ENCODE data around the gene LGR4.
"Not testable (repeated sequence)": the region's sequence is repeated elsewhere in the genome, so short reads cannot be mapped to it uniquely, and the experiment has no call there.

The LGR4 gene
- 0.67 to 1.4 (median 1.2) reads per million in 3 experiments for total RNA-seq

DNA sequence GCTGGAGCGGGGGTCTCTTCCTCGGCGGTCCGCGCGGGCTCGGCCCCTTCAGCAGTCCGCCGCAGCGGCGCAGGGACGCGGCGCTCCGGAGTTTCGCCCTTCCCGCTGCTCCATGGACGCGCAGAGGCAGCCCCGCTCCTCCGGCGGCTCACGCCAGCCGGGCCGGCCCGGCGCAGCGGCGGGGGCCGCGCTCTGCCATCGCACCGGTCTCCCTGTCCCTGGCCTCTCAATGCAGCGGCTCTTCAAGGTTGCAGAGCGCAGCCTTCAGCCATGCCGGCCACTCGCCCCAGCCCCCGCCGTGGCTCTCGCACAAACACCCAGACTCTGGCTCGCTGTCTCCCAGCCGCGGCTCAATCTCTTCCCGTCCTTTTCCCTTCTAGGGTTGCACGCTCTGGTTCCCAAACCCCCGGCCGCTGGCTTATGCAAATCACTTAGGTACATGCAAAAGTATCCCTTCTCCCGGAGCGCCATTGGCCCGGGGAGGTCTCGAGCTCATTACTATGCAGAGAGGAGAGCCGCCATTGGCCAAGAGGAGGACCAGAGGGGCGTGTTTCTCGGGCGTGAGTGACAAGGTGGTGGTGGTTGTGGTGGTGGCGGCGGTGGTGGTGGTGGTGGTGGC is at the start of gene LGR4:
LGR4 (minus strand) TSS at position 393 of the 619 bp plus-strand sequence. CDS start 488 bp downstream, outside the sequence.
- DNase-seq, result peak; percentile 68

- no peak for DNase-seq
Observed at GRCh38 chr11:27520226-27520625, 47.6 kb upstream of the LGR4 start.

- no peak for DNase-seq
Observed at GRCh38 chr11:27518518-27518917, 45.9 kb upstream of the LGR4 start.

- not testable (repeated sequence) for DNase-seq
Observed at GRCh38 chr11:27517490-27517889, 44.9 kb upstream of the LGR4 start.

DNA sequence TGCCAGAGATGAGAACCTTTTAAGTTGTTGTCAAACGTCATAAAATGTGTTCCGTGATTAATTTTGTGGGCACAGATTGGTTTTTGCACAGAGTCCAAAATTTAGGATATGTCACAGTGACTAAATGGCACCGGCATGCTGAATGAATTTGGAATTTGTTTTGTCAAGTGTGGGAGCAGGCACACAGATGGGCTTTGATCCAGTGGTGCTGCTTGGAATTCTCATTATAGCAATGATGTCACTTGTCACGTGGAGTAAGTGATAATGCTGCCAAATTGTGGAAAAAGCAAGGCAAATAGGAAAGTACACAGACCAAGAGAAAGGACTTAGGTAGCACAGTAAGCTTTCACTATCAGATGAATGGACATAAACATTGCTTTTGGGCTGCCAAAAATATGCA is 42.0 kb upstream of the LGR4 start:
- no peak for DNase-seq

GRCh38 chr11:27514076-27514475 is 41.5 kb upstream of the LGR4 start:
- DNase-seq, result no peak

- DNase-seq, result no peak
Observed at GRCh38 chr11:27513389-27513788, 40.8 kb upstream of the LGR4 start.

- DNase-seq, result no peak
Observed at GRCh38 chr11:27512238-27512637, 39.6 kb upstream of the LGR4 start.

DNA sequence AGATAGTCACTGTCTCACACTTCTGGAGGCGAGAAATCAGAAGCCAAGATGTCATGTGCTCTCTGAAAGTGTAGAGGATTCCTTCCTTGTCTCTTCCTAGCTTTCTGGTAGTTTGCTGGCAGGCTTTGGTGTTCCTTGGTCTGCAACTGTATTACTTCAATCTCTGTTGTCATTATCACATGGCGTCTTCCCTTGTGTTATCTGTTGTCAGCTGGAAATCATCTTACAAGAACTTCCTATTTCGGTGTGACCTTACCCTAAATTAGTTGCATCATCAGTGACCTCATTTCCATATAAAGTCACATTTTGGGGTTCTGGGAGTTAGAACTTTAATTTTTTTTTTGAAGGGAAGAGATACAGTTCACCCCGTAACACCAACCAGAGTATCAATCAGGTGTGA is 37.3 kb upstream of the LGR4 start:
- no peak for DNase-seq

GRCh38 chr11:27507557-27508322 is 35.1 kb upstream of the LGR4 start:
- DNase-seq, result no peak

GRCh38 chr11:27506200-27507182 is 33.9 kb upstream of the LGR4 start, which contains the start of gene LIN7C:
Gene LIN7C (minus strand): TSS chr11:27506769. CDS start chr11:27506752, 17 bp downstream.
- peak; percentile 92 for DNase-seq

DNA sequence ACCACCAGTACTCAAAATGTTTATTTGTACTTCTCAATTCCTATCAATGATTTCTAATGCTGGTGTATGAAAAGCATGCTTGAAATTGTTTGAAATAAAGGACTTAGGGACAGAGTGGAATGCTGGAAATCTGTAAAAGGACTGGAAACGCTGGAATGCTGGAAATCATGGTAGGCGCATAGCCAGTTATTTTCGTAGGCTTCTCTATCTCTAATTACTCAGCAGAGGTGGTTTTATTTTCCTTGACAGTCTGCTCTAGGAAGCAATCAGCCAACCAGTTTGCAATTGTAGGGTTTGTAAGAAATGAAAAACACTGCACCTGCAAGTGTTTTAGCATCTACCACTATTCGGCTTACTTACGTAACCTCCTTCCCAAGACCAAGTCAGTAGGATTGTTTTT is 33.2 kb upstream of the LGR4 start:
- DNase-seq, result no peak

DNA sequence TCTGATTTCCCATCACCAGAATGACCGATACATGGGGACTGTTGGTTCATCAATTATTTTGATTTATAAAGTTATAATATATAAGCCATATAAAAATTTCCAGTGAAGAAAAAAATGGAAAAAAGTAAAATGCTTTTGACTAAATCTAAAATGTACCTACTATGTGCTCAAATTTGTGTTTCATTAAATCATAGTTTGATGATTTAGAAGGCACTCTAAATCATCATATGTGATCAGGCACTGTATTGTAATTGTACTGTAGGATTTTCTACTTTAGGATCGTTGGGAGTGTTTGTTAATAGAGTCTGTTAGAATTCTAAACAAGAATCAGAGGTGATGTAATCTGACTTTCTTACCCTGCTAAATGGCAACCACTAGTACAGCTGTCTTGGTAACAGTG is 31.6 kb upstream of the LGR4 start:
- DNase-seq, result no peak

DNA sequence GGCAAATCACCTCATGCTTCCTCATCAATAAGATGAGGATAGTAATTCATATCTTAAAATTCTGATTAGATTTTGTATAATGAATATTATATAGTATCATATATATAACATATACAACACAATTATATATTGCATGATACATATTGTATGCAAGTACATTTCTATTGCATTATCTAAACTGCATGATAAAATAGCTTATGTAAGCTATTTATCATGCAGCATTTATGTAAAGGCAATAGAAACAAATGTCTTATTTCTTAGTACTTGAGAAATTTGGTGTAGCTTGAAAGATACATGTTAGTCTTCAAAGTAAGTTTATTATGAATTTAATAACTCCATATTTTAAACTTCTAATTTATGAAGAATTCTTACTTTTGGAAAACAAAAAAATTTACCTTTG is 28.5 kb upstream of the LGR4 start:
- no peak for DNase-seq

GRCh38 chr11:27497911-27498310 is 25.3 kb upstream of the LGR4 start:
- no peak for DNase-seq

DNA sequence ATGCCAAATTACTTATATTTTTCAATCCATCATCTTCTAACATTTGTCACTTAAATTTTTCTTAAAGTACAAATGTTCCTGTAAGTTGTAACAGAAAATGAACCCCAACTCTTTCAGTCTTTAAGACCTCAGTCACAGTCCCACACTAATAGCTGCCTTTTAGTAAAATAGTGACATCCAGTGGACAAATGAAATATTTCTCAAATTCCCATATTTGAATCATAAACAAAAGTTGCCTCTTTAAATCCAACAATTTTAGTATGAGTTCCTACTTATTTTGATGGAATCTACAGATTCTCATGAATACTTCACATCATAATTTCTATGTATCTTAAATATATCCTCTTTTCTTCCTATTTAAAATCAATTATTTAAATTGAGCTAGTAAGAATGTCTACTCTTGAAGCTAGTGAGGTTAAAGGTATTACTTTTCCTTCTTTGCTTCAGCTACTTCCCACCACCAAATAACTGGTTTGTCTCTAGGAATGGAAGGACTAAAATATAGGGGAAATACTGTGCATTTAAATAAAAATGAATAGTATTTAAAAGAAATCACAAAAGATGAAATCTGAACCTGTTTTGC is 24.8 kb upstream of the LGR4 start:
- peak; percentile 5 for DNase-seq

DNA sequence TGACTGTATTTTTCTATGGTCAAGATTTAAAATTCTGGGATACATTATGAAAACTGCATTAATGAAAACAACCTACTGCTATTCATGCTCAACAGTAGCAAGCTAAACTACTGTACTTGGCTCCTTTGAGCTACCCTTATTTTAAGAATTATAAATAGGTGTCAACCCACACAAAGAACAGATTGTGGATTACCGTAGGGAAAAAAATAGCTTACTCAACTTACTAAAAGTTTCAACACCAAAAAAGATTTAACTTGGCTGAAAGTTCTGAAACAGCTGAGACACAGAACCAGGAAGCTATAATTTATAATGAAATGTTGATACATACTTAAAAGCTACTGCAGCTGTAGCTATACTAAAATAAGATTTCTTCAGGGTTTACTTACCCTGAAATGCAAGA is 23.9 kb upstream of the LGR4 start:
- no peak for DNase-seq

GRCh38 chr11:27495710-27496300 is 23.2 kb upstream of the LGR4 start:
- DNase-seq, result no peak

- no peak for DNase-seq
Observed at GRCh38 chr11:27489092-27489491, 16.5 kb upstream of the LGR4 start.

DNA sequence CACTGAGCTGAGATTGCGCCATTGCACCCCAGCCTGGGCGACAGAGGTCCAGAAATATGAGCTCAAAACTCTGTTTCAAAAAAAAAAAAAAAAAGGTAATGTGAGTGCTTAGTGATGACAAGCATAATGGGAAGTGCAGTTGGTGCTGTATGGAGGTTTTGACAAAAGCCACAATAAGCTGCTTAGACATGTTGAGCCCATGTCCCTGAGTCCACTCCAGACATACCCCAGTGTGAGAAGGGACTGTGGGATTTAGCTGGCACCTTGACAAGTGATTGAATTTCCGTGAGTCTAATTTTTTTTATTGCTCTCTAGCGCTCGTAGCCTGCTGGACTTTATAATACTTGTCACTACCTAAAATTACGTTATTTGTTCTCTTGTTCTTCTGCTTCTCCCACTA is 15.1 kb upstream of the LGR4 start:
- no peak for DNase-seq

DNA sequence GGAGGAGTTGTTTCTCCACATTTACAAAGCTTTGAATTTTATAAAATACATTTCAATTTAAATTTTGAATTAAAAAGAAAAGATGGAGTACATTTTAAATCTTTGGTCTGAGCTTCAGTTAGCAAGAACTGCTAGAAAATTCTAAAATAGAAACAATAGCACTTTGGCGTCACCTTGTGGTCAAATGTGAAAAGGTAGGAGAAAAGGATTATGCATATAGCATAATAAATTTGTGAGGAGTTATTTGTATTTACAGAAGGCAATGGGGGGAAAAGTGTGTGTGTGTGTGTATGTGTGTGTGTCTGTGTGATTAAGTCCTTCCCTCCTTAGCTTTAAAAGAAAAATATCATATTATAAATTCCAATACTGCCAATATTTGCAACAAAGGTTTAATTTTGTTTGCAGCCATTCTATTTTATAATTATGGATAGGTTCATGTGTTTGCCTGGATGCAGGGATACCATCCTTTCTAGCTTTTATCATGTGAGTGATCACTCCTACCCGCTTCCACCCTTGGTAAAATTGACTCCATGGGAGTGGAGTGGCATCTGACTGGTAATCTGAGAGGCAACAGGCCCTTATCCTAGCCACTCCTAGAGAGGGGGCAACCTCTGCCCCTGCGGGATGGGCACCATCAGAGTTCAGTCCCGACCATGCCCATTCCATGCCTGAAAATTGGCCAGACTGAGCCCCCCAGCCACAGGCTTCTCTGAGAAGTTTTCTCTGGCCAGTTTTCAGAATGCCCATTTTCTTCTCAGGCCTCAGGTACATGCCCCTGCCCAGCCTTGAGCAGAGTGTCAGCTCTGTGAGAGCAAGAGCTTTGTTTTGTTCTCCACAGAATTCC is 13.6 kb upstream of the LGR4 start:
- peak; percentile 44 for DNase-seq
